ENCODE measurements around the gene HSPBAP1.

HSPBAP1 gene

GRCh38 chr3:122786066-122786465 lies 7.6 kb downstream of the HSPBAP1 start:
- DNase-seq (ENCODE audit: low read depth), result peak; percentile 58
- no peak for TF ChIP-seq CTCF (conservative IDR thresholded peaks at IDR 0.05; ENCODE audit: low read length)
- no peak overlapping the region for H3K4me3 ChIP-seq (ENCODE audit: low read length)

- no peak for TF ChIP-seq CTCF (conservative IDR thresholded peaks at IDR 0.05; ENCODE audit: low read length)
- DNase-seq (ENCODE audit: low read depth), result no peak
- H3K4me3 ChIP-seq (ENCODE audit: low read length), result no peak overlapping the region
Measured at GRCh38 chr3:122785231-122785630, 8.4 kb downstream of the HSPBAP1 start.

GRCh38 chr3:122784436-122784835 lies 9.2 kb downstream of the HSPBAP1 start:
- H3K4me3 ChIP-seq (ENCODE audit: low read length), result no peak overlapping the region
- no peak for TF ChIP-seq CTCF (conservative IDR thresholded peaks at IDR 0.05; ENCODE audit: low read length)
- peak; percentile 48 for DNase-seq (ENCODE audit: low read depth)

GRCh38 chr3:122782804-122783203 lies 10.8 kb downstream of the HSPBAP1 start:
- no peak for TF ChIP-seq CTCF (conservative IDR thresholded peaks at IDR 0.05; ENCODE audit: low read length)
- no peak for DNase-seq (ENCODE audit: low read depth)
- H3K4me3 ChIP-seq (ENCODE audit: low read length), result no peak overlapping the region

GRCh38 chr3:122777563-122777962 lies 16.1 kb downstream of the HSPBAP1 start:
- no peak for DNase-seq (ENCODE audit: low read depth)
- H3K4me3 ChIP-seq (ENCODE audit: low read length), result no peak overlapping the region
- no peak for TF ChIP-seq CTCF (conservative IDR thresholded peaks at IDR 0.05; ENCODE audit: low read length)

GRCh38 chr3:122776675-122777468 lies 16.8 kb downstream of the HSPBAP1 start:
- no peak for TF ChIP-seq CTCF (conservative IDR thresholded peaks at IDR 0.05; ENCODE audit: low read length)
- DNase-seq (ENCODE audit: low read depth), result no peak
- no peak overlapping the region for H3K4me3 ChIP-seq (ENCODE audit: low read length)

- no peak for TF ChIP-seq CTCF (conservative IDR thresholded peaks at IDR 0.05; ENCODE audit: low read length)
- H3K4me3 ChIP-seq (ENCODE audit: low read length), result no peak overlapping the region
- DNase-seq (ENCODE audit: low read depth), result peak; percentile 15
Measured at GRCh38 chr3:122774564-122774963, 19.1 kb downstream of the HSPBAP1 start.
